Stimulated activated CD4-positive, alpha-beta T cell treated with anti-CD3 and anti-CD28 coated beads, Interleukin-12 subunit alpha, Interleukin-12 subunit beta, amount 100 ng/mL, for 48 hours (primary cell): ENCODE data around the gene CNTNAP2.

Source experiments
- DNase-seq, 3 donors: peaks; one replicate each; pipeline ENCODE4 v3.0.0-alpha.2; 2020; ENCODE audit warnings: low read depth in 2 of 3, low spot score in 1 of 3

CNTNAP2 gene

GRCh38 chr7:147523056-147523455 is 1406.5 kb downstream of the CNTNAP2 start:
- no peak for DNase-seq

GRCh38 chr7:147524726-147525250 is 1408.2 kb downstream of the CNTNAP2 start:
- DNase-seq: no peak

GRCh38 chr7:147525325-147525724 is 1408.7 kb downstream of the CNTNAP2 start:
- no peak for DNase-seq

GRCh38 chr7:147535701-147536111 is 1419.1 kb downstream of the CNTNAP2 start:
- DNase-seq: no peak

- no peak for DNase-seq
Measured at GRCh38 chr7:147539685-147540084, 1423.1 kb downstream of the CNTNAP2 start.

GRCh38 chr7:147540743-147541142 is 1424.1 kb downstream of the CNTNAP2 start:
- no peak for DNase-seq

- DNase-seq: no peak
Measured at GRCh38 chr7:147541261-147541660, 1424.7 kb downstream of the CNTNAP2 start.

- no peak for DNase-seq
Measured at GRCh38 chr7:147547252-147547897, 1430.8 kb downstream of the CNTNAP2 start.

GRCh38 chr7:147556317-147556716 is 1439.7 kb downstream of the CNTNAP2 start:
- no peak for DNase-seq

- DNase-seq: no peak
Measured at GRCh38 chr7:147563669-147564068, 1447.1 kb downstream of the CNTNAP2 start.

GRCh38 chr7:147564786-147565476 is 1448.3 kb downstream of the CNTNAP2 start:
- DNase-seq: no peak

- no peak for DNase-seq
Measured at GRCh38 chr7:147567043-147567442, 1450.4 kb downstream of the CNTNAP2 start.

GRCh38 chr7:147569116-147569913 is 1452.7 kb downstream of the CNTNAP2 start:
- DNase-seq: no peak

GRCh38 chr7:147570390-147570789 is 1453.8 kb downstream of the CNTNAP2 start:
- no peak for DNase-seq

- no peak for DNase-seq
Measured at GRCh38 chr7:147571436-147572185, 1455.0 kb downstream of the CNTNAP2 start.

- DNase-seq: no peak
Measured at GRCh38 chr7:147578196-147578595, 1461.6 kb downstream of the CNTNAP2 start.

- DNase-seq: no peak
Measured at GRCh38 chr7:147579148-147579547, 1462.5 kb downstream of the CNTNAP2 start.

GRCh38 chr7:147584771-147585193 is 1468.2 kb downstream of the CNTNAP2 start:
- no peak for DNase-seq

- no peak for DNase-seq
Measured at GRCh38 chr7:147586110-147586509, 1469.5 kb downstream of the CNTNAP2 start.

GRCh38 chr7:147586526-147586925 is 1469.9 kb downstream of the CNTNAP2 start:
- DNase-seq: no peak
